ENCODE data around the gene PCSK5.

The PCSK5 gene

GRCh38 chr9:76101075-76101474 lies 210.6 kb downstream of the PCSK5 start:
- no peak for TF ChIP-seq CTCF (IDR thresholded peaks at IDR 0.05; ENCODE audit: insufficient read depth, low read depth, low read length, missing control alignments)
- no peak overlapping the region for H3K4me3 ChIP-seq (ENCODE audit: low read depth, low read length)
- DNase-seq (ENCODE audit: low read depth), result no peak

GRCh38 chr9:76101491-76101890 lies 211.0 kb downstream of the PCSK5 start:
- H3K4me3 ChIP-seq (ENCODE audit: low read depth, low read length), result no peak overlapping the region
- no peak for TF ChIP-seq CTCF (IDR thresholded peaks at IDR 0.05; ENCODE audit: insufficient read depth, low read depth, low read length, missing control alignments)
- no peak for DNase-seq (ENCODE audit: low read depth)

- no peak overlapping the region for H3K4me3 ChIP-seq (ENCODE audit: low read depth, low read length)
- no peak for DNase-seq (ENCODE audit: low read depth)
- no peak for TF ChIP-seq CTCF (IDR thresholded peaks at IDR 0.05; ENCODE audit: insufficient read depth, low read depth, low read length, missing control alignments)
Observed at GRCh38 chr9:76101947-76102346, 211.5 kb downstream of the PCSK5 start.

GRCh38 chr9:76103531-76104315 lies 213.2 kb downstream of the PCSK5 start:
- no peak for DNase-seq (ENCODE audit: low read depth)
- no peak for TF ChIP-seq CTCF (IDR thresholded peaks at IDR 0.05; ENCODE audit: insufficient read depth, low read depth, low read length, missing control alignments)
- no peak overlapping the region for H3K4me3 ChIP-seq (ENCODE audit: low read depth, low read length)

GRCh38 chr9:76107482-76107881 lies 217.0 kb downstream of the PCSK5 start:
- TF ChIP-seq CTCF (IDR thresholded peaks at IDR 0.05; ENCODE audit: insufficient read depth, low read depth, low read length, missing control alignments), result no peak
- DNase-seq (ENCODE audit: low read depth), result no peak
- H3K4me3 ChIP-seq (ENCODE audit: low read depth, low read length), result no peak overlapping the region

GRCh38 chr9:76109953-76110352 lies 219.5 kb downstream of the PCSK5 start:
- TF ChIP-seq CTCF (IDR thresholded peaks at IDR 0.05; ENCODE audit: insufficient read depth, low read depth, low read length, missing control alignments), result no peak
- no peak overlapping the region for H3K4me3 ChIP-seq (ENCODE audit: low read depth, low read length)
- no peak for DNase-seq (ENCODE audit: low read depth)

- TF ChIP-seq CTCF (IDR thresholded peaks at IDR 0.05; ENCODE audit: insufficient read depth, low read depth, low read length, missing control alignments), result no peak
Observed at GRCh38 chr9:76112151-76112550, 221.7 kb downstream of the PCSK5 start.

More at GRCh38 chr9:76112151-76112550, 221.7 kb downstream of the PCSK5 start:
- DNase-seq (ENCODE audit: low read depth), result no peak
- no peak overlapping the region for H3K4me3 ChIP-seq (ENCODE audit: low read depth, low read length)

Data from GM12865 (cell line).